ENCODE data around the gene FARS2. TPM values are rescaled to one million over a fixed set of nuclear protein-coding genes. Genes with fewer than 3 reads are reported as not detected.

The FARS2 gene
- polyA plus RNA-seq, 3 donors, result 12.2 to 21.6 (median 17.7) TPM

- no peak overlapping the region for H3K4me3 Mint-ChIP-seq
Measured at GRCh38 chr6:5540370-5540769, 279.1 kb downstream of the FARS2 start.

DNA sequence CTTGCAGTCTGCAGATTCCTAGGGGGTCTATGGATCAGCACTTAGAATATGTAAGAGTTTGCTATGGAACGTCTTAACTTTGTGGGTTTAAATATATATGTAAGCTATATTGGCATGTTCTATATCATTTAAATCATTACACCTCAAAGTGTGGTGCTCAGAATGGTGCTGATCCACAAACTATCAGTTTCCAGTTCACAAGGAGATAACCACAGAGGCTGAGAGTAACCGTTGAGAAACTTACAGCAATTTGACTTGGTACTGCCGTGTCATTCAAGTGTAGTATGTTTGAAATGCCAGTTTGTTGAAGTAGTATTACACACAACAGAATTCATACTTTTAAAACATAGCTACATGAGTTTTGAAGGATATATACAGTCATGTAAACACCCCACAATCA lies 279.7 kb downstream of the FARS2 start:
- H3K4me3 Mint-ChIP-seq, result no peak overlapping the region
- no peak overlapping the region for H3K9ac ChIP-seq (ENCODE audit: insufficient read depth, low read length, poor library complexity, severe bottlenecking)

More at GRCh38 chr6:5540370-5540769, 279.1 kb downstream of the FARS2 start:
- Histone ChIP-seq H3K36me3 (replicated peaks in 1 of 2; ENCODE audit: control insufficient read depth in 1 of 2, insufficient read depth in 2 of 2, low read length in 2 of 2) (no peaks in the 10 kb centered on the region), H2AFZ (ENCODE audit: insufficient read depth, low read depth, low read length, poor library complexity, severe bottlenecking) (no peak overlapping the region), H3K27ac (ENCODE audit: low read depth in 1 of 2, low read length in 2 of 2) (no peak overlapping the region), H3K4me2 (replicated peaks; ENCODE audit: extremely low read depth, low read length, poor library complexity, severe bottlenecking) (no peak overlapping the region), H3K9ac (ENCODE audit: insufficient read depth, low read length, poor library complexity, severe bottlenecking) (no peak overlapping the region), H3K9me3 (replicated peaks in 1 of 2; ENCODE audit: control insufficient read depth in 1 of 2, insufficient read depth in 1 of 2, low read length in 2 of 2) (no peaks in the 10 kb centered on the region), H3K4me3 (replicated peaks in 1 of 3; ENCODE audit: low read depth in 2 of 3, low read length in 3 of 3) (no peak overlapping the region), H4K20me1 (ENCODE audit: insufficient read depth, low read length) (no peaks in the 10 kb centered on the region), H3K27me3 (ENCODE audit: control insufficient read depth in 2 of 2, insufficient read depth in 2 of 2, low read length in 2 of 2) (no peaks in the 10 kb centered on the region), H3K79me2 (ENCODE audit: insufficient read depth, low read length) (no peaks in the 10 kb centered on the region), H3K4me1 (ENCODE audit: control insufficient read depth in 1 of 2, insufficient read depth in 2 of 2, low read length in 2 of 2) (no peaks in the 10 kb centered on the region)
- peaks cover 0 to 4% (median under 1%) of the 10 kb centered on the region in 7 donors for H3K9me3 Mint-ChIP-seq
- no peak for TF ChIP-seq CTCF (IDR thresholded peaks at IDR 0.05)
- H3K27me3 Mint-ChIP-seq (ENCODE audit: low read depth in 3 of 3), result peaks cover 0 to 3% (median 1%) of the 10 kb centered on the region in 3 donors
- WGBS (ENCODE audit: insufficient coverage), result 100% methylated on average over 1 of the region's 8 CpGs
- H3K27ac Mint-ChIP-seq, result no peak overlapping the region
- intact Hi-C loops (cut with micrococcal nuclease), result no loop called here
- H3K36me3 Mint-ChIP-seq, result peaks cover 6 to 7% of the 10 kb centered on the region in 2 donors
- H3K4me1 Mint-ChIP-seq, result peaks cover 4% of the 10 kb centered on the region
- DNase-seq, result no peak

More for the DNA sequence above, 279.7 kb downstream of the FARS2 start:
- intact Hi-C loops (cut with micrococcal nuclease), result no loop called here
- no CpG with 5 or more reads among the region's 3 CpGs for WGBS (ENCODE audit: insufficient coverage)
- no peaks in the 10 kb centered on the region for H3K27me3 ChIP-seq (ENCODE audit: control insufficient read depth in 2 of 2, insufficient read depth in 2 of 2, low read length in 2 of 2)
- no peaks in the 10 kb centered on the region for H3K36me3 ChIP-seq (replicated peaks in 1 of 2; ENCODE audit: control insufficient read depth in 1 of 2, insufficient read depth in 2 of 2, low read length in 2 of 2)
- Mint-ChIP-seq H3K36me3 (peaks cover 10 to 12% of the 10 kb centered on the region in 2 donors), H3K27ac (no peak overlapping the region), H3K27me3 (ENCODE audit: low read depth in 3 of 3) (peaks cover 0 to 3% (median 1%) of the 10 kb centered on the region in 3 donors), H3K9me3 (peaks cover 0 to 5% (median 0%) of the 10 kb centered on the region in 7 donors), H3K4me1 (peaks cover 4% of the 10 kb centered on the region)
- no peak overlapping the region for H3K4me3 ChIP-seq (replicated peaks in 1 of 3; ENCODE audit: low read depth in 2 of 3, low read length in 3 of 3)
- H3K9me3 ChIP-seq (replicated peaks in 1 of 2; ENCODE audit: control insufficient read depth in 1 of 2, insufficient read depth in 1 of 2, low read length in 2 of 2), result no peaks in the 10 kb centered on the region
- H3K4me2 ChIP-seq (replicated peaks; ENCODE audit: extremely low read depth, low read length, poor library complexity, severe bottlenecking), result no peak overlapping the region
- no peak overlapping the region for H3K27ac ChIP-seq (ENCODE audit: low read depth in 1 of 2, low read length in 2 of 2)
- no peak overlapping the region for H2AFZ ChIP-seq (ENCODE audit: insufficient read depth, low read depth, low read length, poor library complexity, severe bottlenecking)
- H4K20me1 ChIP-seq (ENCODE audit: insufficient read depth, low read length), result no peaks in the 10 kb centered on the region
- H3K79me2 ChIP-seq (ENCODE audit: insufficient read depth, low read length), result no peaks in the 10 kb centered on the region
- no peak for DNase-seq
- H3K4me1 ChIP-seq (ENCODE audit: control insufficient read depth in 1 of 2, insufficient read depth in 2 of 2, low read length in 2 of 2), result no peaks in the 10 kb centered on the region
- TF ChIP-seq CTCF (IDR thresholded peaks at IDR 0.05), result no peak

All from CD14-positive monocyte (primary cell).